Activated T-cell treated with anti-CD3 and anti-CD28 coated beads, Interleukin-2, amount 50 U/mL, for 1 hour (primary cell): ENCODE results near the gene ZC3H4.

Experiments
- DNase-seq: peaks from one replicate; pipeline ENCODE4 v3.0.0-alpha.2; 2020

The ZC3H4 gene

GRCh38 chr19:47132194-47132852, 18.7 kb upstream of the ZC3H4 start:
- no peak for DNase-seq

GRCh38 chr19:47130589-47131227, 17.1 kb upstream of the ZC3H4 start, which contains the start of gene SAE1:
TSS of gene SAE1 (plus strand) at chr19:47130835. CDS start at chr19:47130931, 96 bp downstream.
- DNase-seq = peak; percentile 93

- no peak for DNase-seq
Measured at GRCh38 chr19:47130120-47130588, 16.6 kb upstream of the ZC3H4 start.

GRCh38 chr19:47129579-47129978, 16.0 kb upstream of the ZC3H4 start:
- DNase-seq = no peak

GRCh38 chr19:47125669-47125938, 12.0 kb upstream of the ZC3H4 start:
- no peak for DNase-seq

- DNase-seq = no peak
Measured at GRCh38 chr19:47124937-47125668, 11.5 kb upstream of the ZC3H4 start.

GRCh38 chr19:47123406-47123805, 9.8 kb upstream of the ZC3H4 start:
- no peak for DNase-seq

- no peak for DNase-seq
Measured at GRCh38 chr19:47122359-47123335, 9.1 kb upstream of the ZC3H4 start.

DNA sequence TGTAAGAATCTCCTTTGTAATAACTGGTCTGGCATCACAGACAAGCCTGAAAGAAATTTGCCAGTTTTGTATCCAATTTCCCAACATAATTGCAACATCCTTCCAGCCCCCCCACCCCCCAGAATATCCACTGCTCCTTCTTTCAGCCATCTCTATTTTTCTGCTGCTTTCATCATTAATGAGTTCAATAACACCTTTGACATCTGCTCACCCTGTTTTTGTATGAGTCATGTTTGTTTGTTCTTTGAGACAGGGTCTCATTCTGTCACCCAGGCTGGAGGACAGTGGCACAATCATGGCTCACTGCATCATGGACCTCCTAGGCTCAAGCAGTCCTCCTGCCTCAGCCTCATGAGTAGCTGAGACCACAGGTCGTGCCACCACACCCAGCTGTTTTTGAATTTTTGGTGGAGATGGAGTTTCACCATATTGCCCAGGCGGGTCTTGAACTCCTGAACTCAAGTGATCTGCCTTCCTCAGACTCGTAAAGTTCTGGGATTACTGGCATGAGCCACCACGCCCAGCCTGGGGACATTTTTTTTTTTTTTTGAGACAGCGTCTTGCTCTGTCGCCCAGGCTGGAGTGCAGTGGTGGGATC, 7.0 kb upstream of the ZC3H4 start:
- DNase-seq = no peak

GRCh38 chr19:47113850-47114651, 475 bp upstream of the ZC3H4 start:
- DNase-seq = no peak

GRCh38 chr19:47112166-47112996, 1.2 kb downstream of the ZC3H4 start:
- DNase-seq = peak; percentile 87

- DNase-seq = no peak
Measured at GRCh38 chr19:47111682-47112165, 1.9 kb downstream of the ZC3H4 start.

DNA sequence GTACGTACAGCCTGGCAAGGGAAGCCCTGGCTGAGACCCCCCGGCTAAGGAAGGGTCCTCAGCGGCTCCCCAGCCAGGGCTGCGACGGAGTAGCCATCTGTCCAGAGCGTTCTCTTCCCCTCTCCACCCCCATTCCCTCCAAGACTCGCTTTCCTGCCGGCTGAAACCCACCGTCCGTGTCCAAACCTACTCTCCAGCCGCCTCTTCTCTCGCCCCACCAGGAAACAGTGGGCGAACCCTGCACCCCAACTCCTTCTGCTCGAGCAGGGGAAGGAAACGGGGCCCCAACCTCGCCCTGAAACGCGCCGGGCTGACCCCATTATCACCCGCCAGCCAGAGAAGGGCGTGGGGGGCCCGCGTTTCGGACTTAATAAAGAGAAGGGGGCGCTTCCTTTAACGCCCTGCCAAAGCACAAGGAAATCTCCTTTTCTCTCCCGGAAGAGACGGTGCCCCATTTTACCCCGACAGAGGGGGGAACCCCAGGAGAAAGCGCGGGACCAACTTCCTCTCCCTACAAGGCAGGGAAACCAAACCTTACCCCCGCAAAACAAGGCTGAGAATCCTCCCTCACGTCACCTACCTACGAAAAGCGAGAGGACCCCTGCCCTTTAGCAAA, 2.5 kb downstream of the ZC3H4 start:
- DNase-seq = peak; percentile 59

- DNase-seq = peak; percentile 66
Measured at GRCh38 chr19:47110521-47111005, 3.0 kb downstream of the ZC3H4 start.

GRCh38 chr19:47109541-47110375, 3.8 kb downstream of the ZC3H4 start:
- peak; percentile 42 for DNase-seq

DNA sequence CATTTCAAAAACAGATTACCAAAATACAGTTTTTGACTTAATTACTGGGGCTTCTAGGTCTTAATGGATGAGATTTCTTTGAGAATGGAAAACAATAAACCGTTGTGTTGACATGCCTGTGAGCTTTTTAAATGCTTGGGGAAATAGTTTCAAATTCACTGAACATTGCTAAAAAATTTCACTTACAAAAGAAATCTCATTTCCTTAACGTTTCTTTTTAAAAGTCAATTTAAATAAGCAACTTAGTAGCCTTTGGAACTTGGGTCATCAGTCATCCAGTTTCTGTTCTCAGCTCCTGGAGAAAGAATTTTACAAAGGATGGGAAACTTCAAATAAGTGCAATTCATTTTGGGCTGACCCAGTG, 4.4 kb downstream of the ZC3H4 start:
- DNase-seq = no peak

DNA sequence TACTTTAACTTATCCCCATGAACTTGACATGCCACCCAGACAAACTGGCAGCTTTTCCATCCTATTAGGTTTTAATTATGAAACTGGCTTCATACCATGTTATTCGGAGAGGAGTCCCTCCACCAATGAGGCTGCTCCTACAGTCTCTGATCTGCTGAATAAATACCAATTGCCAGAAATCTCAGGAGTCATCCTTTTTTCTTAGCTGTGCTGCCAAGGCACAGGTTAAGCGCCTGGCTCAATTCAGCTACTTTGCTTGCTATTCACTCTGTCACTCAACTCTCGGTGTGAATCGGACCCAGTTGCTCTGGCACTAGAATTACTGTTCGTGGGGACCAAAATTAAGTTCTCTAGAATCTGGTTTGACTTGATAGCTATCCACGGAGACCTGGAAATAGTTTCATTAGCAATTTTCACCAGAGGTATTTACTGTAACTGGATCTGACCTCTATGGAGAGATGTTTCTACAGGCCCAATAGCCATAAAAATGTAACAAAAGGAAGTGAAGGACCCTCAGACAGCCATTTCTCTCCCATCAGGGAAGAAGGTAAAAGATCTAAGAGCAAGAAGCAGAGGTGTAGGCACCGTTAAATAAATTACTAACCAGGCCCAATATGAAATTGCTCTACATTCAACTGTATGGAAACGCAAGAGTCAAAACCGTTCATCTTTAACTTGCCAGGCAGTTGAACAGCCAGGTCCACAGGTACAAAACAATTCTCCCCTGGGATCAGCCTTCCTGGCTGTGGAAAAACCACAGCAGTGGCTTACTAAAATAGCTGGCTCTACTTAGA, 5.4 kb downstream of the ZC3H4 start:
- DNase-seq = no peak
